Lung microvascular endothelial cell (primary cell): Measurements from ENCODE around the gene UPF3A. TPM values are rescaled to one million over a fixed set of nuclear protein-coding genes. Genes with fewer than 3 reads are reported as not detected.
"Not testable (repeated sequence)": the region's sequence is repeated elsewhere in the genome, so short reads cannot be mapped to it uniquely, and the experiment has no call there.

Experiments used
- DNase-seq, 2 donors: peaks; one replicate each; pipeline versions ENCODE4 v3.0.0 to v3.0.0-alpha.2; 2010; ENCODE audit warnings: low read depth in 2 of 2
- total RNA-seq: library from RNA; depleted of rRNA; stranded (reverse); fragments of >200 nt; gene quantifications from 2 replicates; pipeline ENCODE4 v1.2.1, GENCODE V29; 2014

Gene UPF3A, protein sequence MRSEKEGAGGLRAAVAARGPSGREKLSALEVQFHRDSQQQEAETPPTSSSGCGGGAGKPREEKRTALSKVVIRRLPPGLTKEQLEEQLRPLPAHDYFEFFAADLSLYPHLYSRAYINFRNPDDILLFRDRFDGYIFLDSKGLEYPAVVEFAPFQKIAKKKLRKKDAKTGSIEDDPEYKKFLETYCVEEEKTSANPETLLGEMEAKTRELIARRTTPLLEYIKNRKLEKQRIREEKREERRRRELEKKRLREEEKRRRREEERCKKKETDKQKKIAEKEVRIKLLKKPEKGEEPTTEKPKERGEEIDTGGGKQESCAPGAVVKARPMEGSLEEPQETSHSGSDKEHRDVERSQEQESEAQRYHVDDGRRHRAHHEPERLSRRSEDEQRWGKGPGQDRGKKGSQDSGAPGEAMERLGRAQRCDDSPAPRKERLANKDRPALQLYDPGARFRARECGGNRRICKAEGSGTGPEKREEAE
- 8.3 and 24.8 TPM in 2 replicates for total RNA-seq

DNA sequence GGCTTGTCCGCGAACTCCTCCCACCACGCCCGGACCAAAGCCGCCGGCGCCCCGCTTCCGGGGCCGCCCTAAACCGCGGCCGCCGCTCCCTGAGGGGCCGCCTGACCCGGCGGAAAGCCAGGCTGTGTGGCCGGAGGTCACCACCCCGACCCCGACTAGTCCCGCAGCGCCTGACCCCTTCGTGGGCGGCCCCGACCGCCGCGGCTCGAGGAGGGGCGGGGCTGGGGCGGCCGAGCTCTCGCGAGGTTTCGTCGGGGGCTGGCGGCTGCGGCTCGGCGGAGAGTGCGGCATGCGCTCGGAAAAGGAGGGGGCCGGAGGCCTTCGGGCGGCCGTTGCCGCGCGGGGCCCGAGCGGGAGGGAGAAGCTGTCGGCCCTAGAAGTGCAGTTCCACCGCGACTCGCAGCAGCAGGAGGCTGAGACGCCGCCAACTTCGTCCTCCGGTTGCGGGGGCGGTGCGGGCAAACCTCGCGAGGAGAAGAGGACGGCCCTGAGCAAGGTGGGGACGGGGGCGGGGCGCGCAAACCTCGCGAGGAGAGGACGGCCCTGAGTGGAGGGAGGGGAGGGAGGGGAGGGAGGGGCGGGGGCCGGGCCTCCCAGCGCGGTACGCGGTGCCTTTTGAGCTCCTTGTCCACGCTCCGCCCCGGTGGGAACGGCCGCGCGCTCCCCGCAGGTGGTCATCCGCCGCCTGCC is at the start of gene UPF3A:
Gene UPF3A (plus strand): TSS at position 251 of the 690 bp plus-strand sequence. CDS start 39 bp downstream, at position 290.
- DNase-seq, result peak; percentile 94 to 96

DNA sequence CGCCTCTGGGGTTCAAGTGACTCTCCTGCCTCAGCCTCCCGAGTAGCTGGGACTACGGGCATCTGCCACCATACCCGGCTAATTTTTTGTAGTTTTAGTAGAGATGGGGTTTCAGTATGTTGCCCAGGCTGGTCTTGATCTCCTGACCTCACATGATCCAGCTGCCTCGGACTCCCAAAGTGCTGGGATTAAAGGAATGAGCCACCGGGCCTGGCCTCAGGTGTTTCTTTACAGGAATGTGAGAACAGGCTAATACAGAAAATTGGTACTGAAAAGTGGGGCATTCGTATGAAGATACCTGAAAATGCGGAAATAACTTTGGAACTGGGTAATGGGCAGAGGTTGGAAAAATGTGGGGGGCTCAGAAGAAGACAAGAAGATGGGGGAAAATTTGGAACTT is 49.5 kb upstream of the UPF3A start:
- DNase-seq, result no peak

- no peak for DNase-seq
Observed at GRCh38 chr13:114234266-114234644, 47.1 kb upstream of the UPF3A start.

DNA sequence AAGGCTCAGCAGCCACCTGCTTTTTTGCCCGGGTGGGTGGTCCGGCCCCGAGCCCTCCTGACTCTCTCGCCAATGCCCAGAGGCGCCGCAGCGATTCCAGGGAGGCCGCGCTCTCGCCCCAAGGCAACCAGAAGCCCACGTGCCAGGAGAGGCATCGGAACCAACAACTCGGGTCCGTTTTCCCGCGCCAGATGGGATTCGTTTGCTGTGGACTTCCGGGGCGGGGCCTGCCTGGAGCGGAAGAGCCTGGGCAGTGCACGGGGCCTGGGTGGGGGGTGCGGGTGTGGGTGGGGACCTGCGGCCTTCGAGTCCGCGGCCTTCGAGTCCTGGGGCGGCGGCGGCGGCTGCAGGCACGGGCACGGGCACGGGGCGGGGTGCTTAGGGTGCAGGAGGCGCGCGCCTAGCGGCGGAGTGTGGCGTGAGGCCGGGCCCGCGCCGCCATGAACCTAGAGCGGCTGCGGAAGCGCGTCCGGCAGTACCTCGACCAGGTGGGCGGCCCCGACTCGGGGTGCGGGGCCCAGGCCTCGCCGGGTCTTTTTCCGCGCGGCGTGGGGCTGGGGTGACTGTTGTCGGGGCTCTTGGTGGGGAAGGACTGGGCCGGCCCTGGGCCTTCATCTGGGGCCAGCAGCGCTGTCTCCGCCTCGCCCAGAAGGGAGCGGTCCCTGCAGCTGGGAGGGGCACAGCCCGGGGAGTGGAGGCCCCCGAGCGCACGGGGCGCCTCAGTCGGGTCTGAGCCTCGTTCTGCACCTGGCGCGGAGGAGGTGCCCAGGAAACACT is 46.6 kb upstream of the UPF3A start, which contains the start of gene CDC16:
Gene CDC16 (plus strand): TSS at position 253 of the 777 bp plus-strand sequence. CDS start 188 bp downstream, at position 441.
- peak; percentile 90 to 94 for DNase-seq

GRCh38 chr13:114235697-114236096 is 45.7 kb upstream of the UPF3A start:
- DNase-seq, result peak; percentile 10 to 13

DNA sequence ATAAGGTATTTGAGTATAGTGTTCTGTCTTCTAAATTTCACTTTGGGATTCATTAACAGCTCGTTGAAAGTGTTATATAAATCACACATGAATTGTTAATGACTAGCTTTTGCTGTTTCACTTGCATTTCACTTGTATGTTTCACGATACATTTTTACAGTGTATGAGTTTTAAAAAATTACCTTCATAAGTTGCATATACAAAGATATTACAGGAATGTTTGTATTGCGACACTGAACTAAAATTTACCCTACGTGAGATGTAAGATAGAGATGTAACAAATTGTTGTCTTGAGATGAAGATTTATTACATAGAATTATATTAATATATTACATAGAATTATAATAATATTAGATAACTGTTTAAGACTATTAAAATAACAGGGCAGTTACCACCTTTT is 45.2 kb upstream of the UPF3A start:
- no peak for DNase-seq

DNA sequence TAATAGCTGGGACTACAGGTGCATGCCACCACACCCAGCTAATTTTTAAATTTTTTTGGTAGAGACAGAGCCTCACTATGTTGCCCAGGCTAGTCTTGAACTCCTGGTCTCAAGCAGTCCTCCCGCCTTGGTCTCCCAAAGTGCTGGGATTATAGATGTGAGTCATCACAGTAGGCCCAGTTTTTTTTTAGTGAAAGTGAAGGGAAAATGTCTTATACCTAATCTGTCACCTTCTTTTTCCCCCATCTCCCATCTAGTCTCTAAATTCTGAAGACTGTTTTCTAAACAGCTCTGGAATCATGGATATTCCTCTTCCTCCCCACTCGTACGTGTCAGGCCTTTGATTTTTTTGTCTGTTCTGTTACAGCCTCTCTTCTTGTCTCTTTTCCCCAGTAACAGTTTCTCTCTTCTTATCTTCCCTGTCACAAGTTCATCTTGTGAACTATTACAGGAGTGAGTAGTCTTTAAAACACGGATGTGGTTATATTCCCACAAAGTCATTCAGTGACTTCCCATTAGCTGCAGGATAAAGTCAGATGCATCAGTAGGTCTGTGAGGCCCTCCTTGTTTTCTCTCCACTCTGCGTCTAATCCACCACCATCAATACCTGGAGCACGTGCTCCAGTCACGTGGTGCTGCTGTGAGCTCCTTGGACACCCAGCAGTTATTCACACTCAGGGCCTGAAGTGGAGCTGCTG is 43.8 kb upstream of the UPF3A start:
- DNase-seq, result no peak

DNA sequence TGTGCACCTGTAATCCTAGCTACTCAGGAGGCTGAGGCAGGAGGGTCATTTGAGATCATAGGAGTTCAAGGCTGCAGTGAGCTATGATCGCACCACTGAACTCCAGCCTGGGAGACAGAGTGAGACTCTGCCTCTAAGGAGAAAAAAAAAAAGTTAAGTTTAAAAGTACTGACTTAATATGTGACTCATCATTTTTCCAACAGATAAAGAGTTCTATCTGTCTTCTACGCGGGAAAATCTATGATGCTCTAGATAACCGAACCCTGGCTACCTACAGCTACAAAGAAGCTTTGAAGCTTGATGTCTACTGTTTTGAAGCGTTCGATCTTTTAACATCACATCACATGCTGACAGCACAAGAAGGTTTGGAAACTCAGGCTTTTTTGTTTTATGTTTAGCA is 39.5 kb upstream of the UPF3A start:
- no peak for DNase-seq

- DNase-seq, result no peak
Observed at GRCh38 chr13:114243971-114244370, 37.4 kb upstream of the UPF3A start.

GRCh38 chr13:114244637-114245036 is 36.8 kb upstream of the UPF3A start:
- DNase-seq, result no peak

GRCh38 chr13:114248011-114248410 is 33.4 kb upstream of the UPF3A start:
- DNase-seq, result no peak

- DNase-seq, result no peak
Observed at GRCh38 chr13:114249077-114249476, 32.3 kb upstream of the UPF3A start.

DNA sequence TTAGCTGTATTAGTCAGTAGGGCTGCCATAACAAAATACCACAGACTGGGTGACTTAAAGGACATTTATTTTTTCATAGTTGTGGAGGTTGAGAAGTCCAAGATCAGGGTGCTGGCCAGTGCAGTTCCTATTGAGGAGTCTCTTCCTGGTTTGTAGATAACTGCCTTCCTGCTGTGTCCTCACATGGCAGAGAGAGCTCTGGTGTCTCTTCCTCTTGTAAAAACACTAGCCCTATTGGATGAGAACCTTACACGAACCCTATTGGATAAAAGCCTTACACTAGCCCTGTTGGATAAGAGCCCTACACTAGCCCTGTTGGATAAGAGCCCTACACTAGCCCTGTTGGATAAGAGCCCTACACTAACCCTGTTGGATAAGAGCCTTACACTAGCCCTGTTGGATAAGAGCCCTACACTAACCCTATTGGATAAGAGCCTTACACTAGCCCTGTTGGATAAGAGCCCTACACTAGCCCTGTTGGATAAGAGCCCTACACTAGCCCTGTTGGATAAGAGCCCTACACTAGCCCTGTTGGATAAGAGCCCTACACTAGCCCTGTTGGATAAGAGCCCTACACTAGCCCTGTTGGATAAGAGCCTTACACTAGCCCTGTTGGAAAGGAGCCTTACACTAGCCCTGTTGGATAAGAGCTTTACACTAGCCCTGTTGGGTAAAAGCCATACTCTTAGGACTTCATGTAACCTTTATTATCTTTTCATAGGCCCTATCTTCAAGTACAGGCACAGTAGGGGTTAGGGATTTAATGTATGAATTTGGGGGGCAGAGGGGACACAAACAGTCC is 29.6 kb upstream of the UPF3A start:
- not testable (repeated sequence) for DNase-seq

- no peak for DNase-seq
Observed at GRCh38 chr13:114256547-114256946, 24.9 kb upstream of the UPF3A start.

DNA sequence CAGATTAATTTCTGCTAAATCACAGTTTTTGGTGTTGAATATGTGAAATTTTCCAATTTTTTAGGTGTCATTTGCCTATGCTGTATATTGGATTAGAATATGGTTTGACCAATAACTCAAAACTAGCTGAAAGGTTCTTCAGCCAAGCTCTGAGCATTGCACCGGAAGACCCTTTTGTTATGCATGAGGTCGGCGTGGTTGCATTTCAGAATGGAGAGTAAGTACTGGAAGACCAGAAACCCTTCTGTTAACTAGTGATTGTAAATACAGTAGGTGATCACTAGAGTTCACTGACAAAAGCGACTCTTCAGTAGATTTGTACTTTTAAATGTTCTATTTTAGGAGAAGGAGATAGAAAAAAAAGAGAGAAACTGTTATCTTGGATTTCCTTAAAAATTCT is 24.4 kb upstream of the UPF3A start:
- no peak for DNase-seq

- no peak for DNase-seq
Observed at GRCh38 chr13:114258589-114258988, 22.8 kb upstream of the UPF3A start.

GRCh38 chr13:114259374-114259773 is 22.0 kb upstream of the UPF3A start:
- no peak for DNase-seq

GRCh38 chr13:114259974-114260373 is 21.4 kb upstream of the UPF3A start:
- DNase-seq, result no peak

- DNase-seq, result no peak
Observed at GRCh38 chr13:114260814-114261213, 20.6 kb upstream of the UPF3A start.

GRCh38 chr13:114261328-114261965 is 20.0 kb upstream of the UPF3A start:
- no peak for DNase-seq
